Cardiac muscle cell (in vitro differentiated cells and primary cell): ENCODE results near the gene TMOD3. TPM values are rescaled to one million over a fixed set of nuclear protein-coding genes. Genes with fewer than 3 reads are reported as not detected.
A peak's percentile ranks its signal among the peaks of the same experiment; 100 is the strongest.

Experiments
- DNase-seq, 2 donors: peaks; one replicate each; pipeline versions ENCODE4 v3.0.0 to v3.0.0-alpha.2; 2010 to 2017; ENCODE audit warnings: low read depth in 1 of 2, low spot score in 1 of 2
- H3K27ac ChIP-seq: fragments of 200-600 bp; sonication (generic); 2 replicates; pipeline ENCODE4 v1.5.1; 2016
- H3K27me3 ChIP-seq: fragments of 200-600 bp; sonication (generic); 2 replicates; pipeline ENCODE4 v1.6.0; 2016; ENCODE audit warnings: control low read depth
- H3K36me3 ChIP-seq: fragments of 200-600 bp; sonication (generic); 2 replicates; pipeline ENCODE4 v1.5.1; 2016; ENCODE audit warnings: control low read depth
- H3K4me1 ChIP-seq: fragments of 200-600 bp; sonication (generic); 2 replicates; pipeline ENCODE4 v1.8.1; 2017; ENCODE audit warnings: low read depth, mild to moderate bottlenecking, mixed run types
- H3K4me3 ChIP-seq: fragments of 200-600 bp; sonication (generic); 2 replicates; pipeline ENCODE4 v1.5.1; 2016; ENCODE audit warnings: mild to moderate bottlenecking
- H3K9me3 ChIP-seq: fragments of 200-600 bp; sonication (generic); 2 replicates; pipeline ENCODE4 v1.5.1; 2017; ENCODE audit warnings: low read depth, mild to moderate bottlenecking, control low read depth
- CTCF ChIP-seq: IDR thresholded peaks from 2 replicates; pipeline ENCODE4 v1.5.1; 2012; ENCODE audit warnings: low read depth, mild to moderate bottlenecking, low read length
- polyA plus RNA-seq: library from polyadenylated mRNA; unstranded; fragments of >200 nt; fragmentation: Nextera tagmentation; extraction: Ambion mirVana; gene quantifications from 2 replicates; pipeline ENCODE4 v1.2.1, GENCODE V29; 2016
- total RNA-seq: library from RNA; depleted of rRNA; stranded (reverse); fragments of >200 nt; gene quantifications from 2 replicates; pipeline ENCODE4 v1.2.3, GENCODE V29; 2016

Gene TMOD3
- total and polyA plus RNA-seq, 2 experiments from 2014 or later = 6.0 to 10.9 TPM

- no peak overlapping the region for H3K4me3 ChIP-seq
- H3K4me1 ChIP-seq = peaks cover 29% of the 10 kb centered on the region
- H3K27me3 ChIP-seq = no peaks in the 10 kb centered on the region
- H3K9me3 ChIP-seq = no peaks in the 10 kb centered on the region
- peak in 1 of 2 donors; percentile 55 for DNase-seq
- no peak overlapping the region for H3K27ac ChIP-seq
- no peak for TF ChIP-seq CTCF
- no peaks in the 10 kb centered on the region for H3K36me3 ChIP-seq
Measured at GRCh38 chr15:51848811-51849210, 19.4 kb downstream of the TMOD3 start.

GRCh38 chr15:51849860-51850259, 20.4 kb downstream of the TMOD3 start:
- no peak overlapping the region for H3K27ac ChIP-seq
- H3K36me3 ChIP-seq = no peaks in the 10 kb centered on the region
- peaks cover 25% of the 10 kb centered on the region for H3K4me1 ChIP-seq
- TF ChIP-seq CTCF = no peak
- H3K4me3 ChIP-seq = no peak overlapping the region
- no peaks in the 10 kb centered on the region for H3K9me3 ChIP-seq
- no peak for DNase-seq
- H3K27me3 ChIP-seq = no peaks in the 10 kb centered on the region

- H3K4me1 ChIP-seq = peaks cover 3% of the 10 kb centered on the region
- TF ChIP-seq CTCF = no peak
- H3K4me3 ChIP-seq = no peak overlapping the region
- H3K27ac ChIP-seq = no peak overlapping the region
- no peaks in the 10 kb centered on the region for H3K27me3 ChIP-seq
- no peaks in the 10 kb centered on the region for H3K9me3 ChIP-seq
- no peaks in the 10 kb centered on the region for H3K36me3 ChIP-seq
- peak in 1 of 2 donors; percentile 38 for DNase-seq
Measured at GRCh38 chr15:51853998-51854397, 24.5 kb downstream of the TMOD3 start.

- no peak overlapping the region for H3K4me3 ChIP-seq
- no peak overlapping the region for H3K27ac ChIP-seq
- H3K27me3 ChIP-seq = no peaks in the 10 kb centered on the region
- H3K4me1 ChIP-seq = peaks cover 3% of the 10 kb centered on the region
- H3K36me3 ChIP-seq = no peaks in the 10 kb centered on the region
- no peaks in the 10 kb centered on the region for H3K9me3 ChIP-seq
- no peak for DNase-seq
- TF ChIP-seq CTCF = no peak
Measured at GRCh38 chr15:51855612-51856011, 26.2 kb downstream of the TMOD3 start.

- DNase-seq = no peak
- no peak for TF ChIP-seq CTCF
- Histone ChIP-seq H3K9me3 (no peaks in the 10 kb centered on the region), H3K4me1 (peaks cover 3% of the 10 kb centered on the region), H3K36me3 (no peaks in the 10 kb centered on the region), H3K4me3 (no peak overlapping the region), H3K27ac (no peak overlapping the region), H3K27me3 (no peaks in the 10 kb centered on the region)
Measured at GRCh38 chr15:51856714-51857380, 27.4 kb downstream of the TMOD3 start.
